K562 (cell line): Measurements from ENCODE around the gene TMEM126B. TPM values are rescaled to one million over a fixed set of nuclear protein-coding genes. Genes with fewer than 3 reads are reported as not detected.

Source experiments
- CHAMP1 ChIP-seq: fragments of 450-650 bp; IDR thresholded peaks from 2 replicates; pipeline ENCODE4 v1.6.1; 2016; ENCODE audit warnings: mild to moderate bottlenecking
- EZH2 ChIP-seq: IDR thresholded peaks from 2 replicates; pipeline ENCODE4 v1.6.1; 2012; ENCODE audit warnings: low read depth, mild to moderate bottlenecking, inconsistent platforms, low read length, borderline replicate concordance
- PBX2 ChIP-seq, 2 experiments: IDR thresholded peaks in 1 of 2; conservative IDR thresholded peaks in 1 of 2; 2 replicates each; pipeline ENCODE4 v1.6.1; 2016; ENCODE audit warnings: low read depth in 2 of 2, mild to moderate bottlenecking in 1 of 2, missing compliant biosample characterization in 1 of 2, missing genetic modification characterization in 1 of 2, moderate library complexity in 1 of 2
- POLR2AphosphoS2 ChIP-seq: IDR thresholded peaks from 2 replicates; pipeline ENCODE4 v1.6.1; 2012; ENCODE audit warnings: low read length, improper control_type of control experiment
- TRIM24 ChIP-seq, 2 experiments: fragments of 450-650 bp; IDR thresholded peaks; 2 replicates each; pipeline ENCODE4 v1.6.1; 2016
- TSHZ1 ChIP-seq: fragments of 250-450 bp; sonication (Bioruptor Pico); IDR thresholded peaks from 2 replicates; pipeline ENCODE4 v1.4.0; 2020; ENCODE audit warnings: mild to moderate bottlenecking, moderate library complexity
- UBTF ChIP-seq, 2 experiments: IDR thresholded peaks; 2 replicates each; pipeline ENCODE4 v1.6.1; 2012; ENCODE audit warnings: improper control_type of control experiment in 2 of 2, low read depth in 2 of 2, low read length in 2 of 2, borderline replicate concordance in 1 of 2
- ZMIZ1 ChIP-seq, 2 experiments: fragments of 150-350 bp in 1 of 2; IDR thresholded peaks; 2 replicates each; pipeline ENCODE4 v1.6.1; 2012 to 2016; ENCODE audit warnings: low read depth in 2 of 2, low read length in 2 of 2, mild to moderate bottlenecking in 1 of 2, moderate library complexity in 1 of 2
- ZNF384 ChIP-seq: IDR thresholded peaks from 2 replicates; pipeline ENCODE4 v1.6.1; 2012; ENCODE audit warnings: low read depth, low read length, improper control_type of control experiment
- polyA plus RNA-seq, 8 experiments: library from polyadenylated mRNA; depleted of rRNA in 4 of 8; stranded (reverse) in 5 of 8; unstranded in 3 of 8; fragments of >200 nt; fragmentation: Nextera tagmentation in 2 of 8; fragmentation: Illumina TruSeq in 1 of 8; extraction: Ambion mirVana in 2 of 8; extraction: Trizol in 1 of 8; gene quantifications; 2 replicates each; pipeline versions ENCODE4 v1.2.1 to v1.2.3, GENCODE V29; 2011 to 2014; ENCODE audit warnings: inconsistent platforms in 1 of 8, missing spikeins in 1 of 8
- total RNA-seq, 7 experiments: library from RNA; depleted of rRNA in 6 of 7; stranded (reverse); fragments of >200 nt in 6 of 7; fragmentation: Illumina TruSeq in 2 of 7; extraction: Trizol in 2 of 7; gene quantifications; 2 replicates each; pipeline versions ENCODE4 v1.2.1 to v1.2.3, GENCODE V29; 2011 to 2021; ENCODE audit warnings: low replicate concordance in 1 of 7

Gene TMEM126B
- total and polyA plus RNA-seq, 9 of the 15 experiments (the other 6 are each of a cell fraction or from before 2014, with no cell fraction given): 85.5 to 226 (median 164) TPM

- TF ChIP-seq CHAMP1 (no peak), ZNF384 (no peak), POLR2AphosphoS2 (no peak; the same call in 1 of the 2 replicates), TSHZ1 (CRISPR knock-in tag) (no peak), UBTF (IDR thresholded peaks at IDR 0.05; ENCODE audit: borderline replicate concordance in 1 of 2, low read depth in 2 of 2, low read length in 2 of 2) (no peak), EZH2 (no peak), ZMIZ1 (IDR thresholded peaks at IDR 0.05; ENCODE audit: low read depth in 2 of 2, low read length in 2 of 2) (no peak; a peak in 1 of 4 replicates), PBX2 (CRISPR knock-in tag; IDR thresholded peaks at IDR 0.05; ENCODE audit: low read depth) (no peak), PBX2 (tag; conservative IDR thresholded peaks at IDR 0.05; ENCODE audit: low read depth) (no peak), TRIM24 (IDR thresholded peaks at IDR 0.05) (0 out of 4 replicates have a peak, but pooled peaks of 1 of the 2 experiments have one; percentile 31)
Observed at GRCh38 chr11:85664615-85665481, 36.5 kb downstream of the TMEM126B start, which contains the start of gene CREBZF (continued).
